HG03045 (cell line): ENCODE results near the gene UNC80.

ENCODE experiments used
- ATAC-seq: cut with Tn5 transposase; IDR thresholded peaks from one replicate; pipeline ENCODE4 v1.9.1; 2021; ENCODE audit warnings: mild to moderate bottlenecking, moderate library complexity; ENCODE audit not compliant: unreplicated experiment

The UNC80 gene

GRCh38 chr2:210004881-210005280 is 233.2 kb downstream of the UNC80 start:
- ATAC-seq = no peak

DNA sequence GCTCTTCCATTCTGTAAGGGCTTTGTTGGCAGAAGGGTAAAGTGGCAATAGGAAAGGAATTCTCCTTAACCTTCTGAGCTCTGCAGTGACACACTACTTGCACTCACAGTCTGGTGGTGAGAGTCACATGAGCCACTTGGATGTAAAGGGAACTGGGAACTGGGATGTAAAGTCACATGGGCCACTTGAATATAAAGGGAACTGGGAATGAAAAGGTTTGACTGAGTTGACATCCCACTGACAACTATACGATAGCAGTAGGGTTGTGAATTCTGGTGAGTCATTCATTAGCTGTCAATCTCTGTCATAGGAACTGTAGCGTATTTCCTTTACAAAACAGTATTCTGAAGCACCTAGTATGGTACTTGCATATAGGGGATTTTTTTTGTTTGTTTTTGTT is 236.3 kb downstream of the UNC80 start:
- ATAC-seq = no peak

DNA sequence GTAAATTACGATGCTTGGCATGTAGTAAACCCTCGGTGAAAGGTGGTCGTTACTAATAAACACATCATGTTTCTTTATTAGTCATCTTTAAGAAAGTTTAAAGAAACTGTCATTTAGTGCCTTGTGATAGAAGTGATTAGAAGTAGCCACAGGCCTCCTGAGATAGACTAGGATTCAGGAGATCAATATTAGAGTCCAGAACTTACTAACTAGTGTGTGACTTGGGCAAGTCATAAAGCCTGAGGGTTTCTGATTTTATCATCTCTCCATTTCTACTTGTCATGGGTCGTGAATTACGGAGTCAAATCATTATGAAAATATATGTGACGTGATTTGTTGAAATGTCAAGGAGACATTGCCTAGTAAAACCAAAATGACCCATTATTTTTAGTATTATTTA is 237.5 kb downstream of the UNC80 start:
- ATAC-seq = no peak

GRCh38 chr2:210009896-210010295 is 238.3 kb downstream of the UNC80 start:
- no peak for ATAC-seq

GRCh38 chr2:210020138-210020537 is 248.5 kb downstream of the UNC80 start:
- ATAC-seq = no peak

- ATAC-seq = no peak
These were observed 251.2 kb downstream of the UNC80 start for GRCh38 chr2:210022824-210023223.

GRCh38 chr2:210027608-210028007 is 256.0 kb downstream of the UNC80 start:
- ATAC-seq = no peak

GRCh38 chr2:210028178-210028577 is 256.5 kb downstream of the UNC80 start:
- ATAC-seq = no peak

DNA sequence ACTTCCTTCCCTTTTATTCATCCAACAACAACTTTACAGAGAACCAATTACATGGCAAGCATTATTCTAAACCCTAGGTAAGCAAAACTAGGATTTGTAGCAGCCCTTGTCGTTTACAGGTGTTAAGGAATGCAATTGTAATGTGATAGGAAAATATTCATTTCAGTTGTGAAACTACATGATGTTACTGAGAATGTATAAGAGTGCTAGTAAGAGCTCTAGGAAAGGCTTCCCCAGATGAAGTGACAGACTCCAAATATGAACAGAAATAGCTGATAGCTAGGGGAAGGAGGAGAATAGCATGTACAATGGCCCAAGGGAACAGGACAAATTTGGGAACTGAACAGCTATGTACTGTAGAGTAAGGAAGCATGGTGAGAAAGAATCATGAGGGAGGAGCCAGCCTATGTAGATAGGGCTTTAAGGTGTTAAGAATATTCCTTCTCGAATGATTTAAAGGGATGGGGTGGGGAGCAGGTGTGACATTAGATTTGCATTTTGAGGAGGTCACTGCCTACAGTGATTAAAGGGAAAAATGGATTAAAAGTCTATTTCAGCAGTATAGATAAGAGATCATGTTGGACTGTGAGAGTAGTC is 262.6 kb downstream of the UNC80 start:
- ATAC-seq = no peak

DNA sequence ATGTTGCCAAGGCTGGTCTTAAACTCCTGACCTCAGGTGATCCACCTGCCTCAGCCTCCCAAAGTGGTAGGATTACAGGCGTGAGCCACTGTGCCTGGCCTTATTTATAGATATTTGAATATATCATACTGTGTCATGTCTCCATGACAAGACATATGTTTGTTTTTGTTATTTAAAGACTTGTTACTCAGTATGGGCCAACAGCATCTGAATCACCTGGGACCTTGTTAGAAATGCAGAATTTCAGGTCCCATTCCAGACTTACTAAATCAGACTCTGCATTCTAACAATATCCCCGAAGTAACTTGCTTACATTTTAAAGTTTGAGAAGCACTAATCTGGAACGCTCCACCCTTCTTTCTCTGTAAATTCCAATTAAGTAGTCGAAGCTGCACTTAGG is 264.0 kb downstream of the UNC80 start:
- ATAC-seq = no peak

- no peak for ATAC-seq
These were observed 266.4 kb downstream of the UNC80 start for GRCh38 chr2:210038078-210038477.

DNA sequence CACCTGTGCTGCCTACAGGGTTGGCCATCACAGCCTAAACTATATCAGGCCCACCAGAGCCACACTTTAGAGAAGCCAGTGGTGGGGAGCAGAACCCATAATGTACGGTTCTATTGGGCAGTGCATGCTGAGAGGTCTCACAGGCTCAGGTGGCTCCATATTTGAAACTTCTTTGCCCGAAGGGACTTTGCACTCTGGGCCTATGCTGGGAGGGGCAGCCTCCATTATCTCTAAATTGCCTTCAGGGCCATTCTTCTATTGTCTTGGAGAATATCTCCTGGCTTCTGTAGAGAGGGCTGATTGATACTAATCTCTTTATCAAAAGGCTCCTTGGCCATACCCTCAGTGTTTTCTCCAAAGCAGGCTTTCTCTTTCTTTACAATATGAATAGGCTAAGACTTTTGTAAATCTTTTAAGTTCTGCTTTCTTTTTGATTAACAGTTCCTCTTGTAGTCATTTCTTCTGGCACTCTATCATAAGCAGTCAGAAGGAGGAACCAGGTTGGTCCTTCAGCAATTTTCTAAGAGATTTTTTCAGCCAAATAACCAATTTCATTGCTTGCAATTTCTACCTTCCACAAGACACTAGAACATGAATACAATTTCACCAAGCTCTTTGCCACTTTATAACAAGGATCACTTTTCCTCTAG is 275.3 kb downstream of the UNC80 start:
- no peak for ATAC-seq
